Measurements from ENCODE around the gene NACC2.
A peak's percentile ranks its signal among the peaks of the same experiment; 100 is the strongest.

NACC2 gene

GRCh38 chr9:136055715-136056545, 39.2 kb downstream of the NACC2 start:
- Histone ChIP-seq H3K4me1 (ENCODE audit: control extremely low read depth in 1 of 4, control insufficient read depth in 4 of 4, insufficient read depth in 4 of 4, low read length in 3 of 4) (peaks cover 0 to 61% (median 54%) of the 10 kb centered on the region in 4 experiments), H3K4me3 (ENCODE audit: control insufficient read depth in 1 of 7, extremely low read depth in 1 of 7, insufficient read depth in 4 of 7, low read depth in 2 of 7, low read length in 6 of 7) (peak overlapping the region in 2 of 7 experiments; percentile 24 to 33), H3K27ac (ENCODE audit: insufficient read depth in 1 of 2, low read depth in 1 of 2, low read length in 2 of 2, poor library complexity in 1 of 2, severe bottlenecking in 2 of 2) (no peak overlapping the region), H3K27me3 (replicated peaks in 2 of 5; ENCODE audit: control insufficient read depth in 4 of 5, insufficient read depth in 5 of 5, low read length in 4 of 5) (peaks cover 0 to 3% (median 0%) of the 10 kb centered on the region in 5 experiments), H3K36me3 (ENCODE audit: control insufficient read depth in 4 of 4, insufficient read depth in 4 of 4, low read length in 3 of 4) (no peaks in the 10 kb centered on the region), H3K9me3 (ENCODE audit: control extremely low read depth in 1 of 5, control insufficient read depth in 4 of 5, insufficient read depth in 2 of 5, low read depth in 1 of 5, low read length in 4 of 5) (no peaks in the 10 kb centered on the region)
- DNase-seq, result peak in 2 of 3 donors; percentile 42 to 56
- 22% methylated on average over 22 of the region's 30 CpGs for WGBS (ENCODE audit: insufficient coverage)
- POLR2A ChIA-PET, result no interaction called here
- CTCF ChIA-PET, result interaction anchor here (0.6 to 1.5 kb wide), 5 partner anchors 13 to 89 kb away, joined by 3 to 5 read pairs (median 3); no protein-coding TSS in a partner anchor

- H3K27ac ChIP-seq (ENCODE audit: insufficient read depth in 1 of 2, low read depth in 1 of 2, low read length in 2 of 2, poor library complexity in 1 of 2, severe bottlenecking in 2 of 2), result no peak overlapping the region
- H3K27me3 ChIP-seq (replicated peaks in 2 of 5; ENCODE audit: control insufficient read depth in 4 of 5, insufficient read depth in 5 of 5, low read length in 4 of 5), result peaks cover 0 to 7% (median 0%) of the 10 kb centered on the region in 5 experiments
- no peak for DNase-seq
- WGBS (ENCODE audit: insufficient coverage), result 93% methylated on average over 13 of the region's 18 CpGs
- peaks cover 0 to 3% (median 0%) of the 10 kb centered on the region in 4 experiments for H3K36me3 ChIP-seq (ENCODE audit: control insufficient read depth in 4 of 4, insufficient read depth in 4 of 4, low read length in 3 of 4)
- POLR2A ChIA-PET, result interaction anchor here (1.0 kb wide), 1 partner anchor 88 kb away, joined by 4 read pairs; no protein-coding TSS in a partner anchor
- H3K9me3 ChIP-seq (ENCODE audit: control extremely low read depth in 1 of 5, control insufficient read depth in 4 of 5, insufficient read depth in 2 of 5, low read depth in 1 of 5, low read length in 4 of 5), result no peaks in the 10 kb centered on the region
- H3K4me3 ChIP-seq (ENCODE audit: control insufficient read depth in 1 of 7, extremely low read depth in 1 of 7, insufficient read depth in 4 of 7, low read depth in 2 of 7, low read length in 6 of 7), result peak overlapping the region in 1 of 7 experiments; percentile 5
- H3K4me1 ChIP-seq (ENCODE audit: control extremely low read depth in 1 of 4, control insufficient read depth in 4 of 4, insufficient read depth in 4 of 4, low read length in 3 of 4), result peaks cover 0 to 62% (median 58%) of the 10 kb centered on the region in 4 experiments
- CTCF ChIA-PET, result interaction anchor here (0.8 kb wide), 1 partner anchor 94 kb away, joined by 3 read pairs; the partner anchor contains the start of gene UBAC1
Measured at GRCh38 chr9:136054798-136055714, 40.0 kb downstream of the NACC2 start.

GRCh38 chr9:136054146-136054545, 40.9 kb downstream of the NACC2 start:
- no peaks in the 10 kb centered on the region for H3K9me3 ChIP-seq (ENCODE audit: control extremely low read depth in 1 of 5, control insufficient read depth in 4 of 5, insufficient read depth in 2 of 5, low read depth in 1 of 5, low read length in 4 of 5)
- peaks cover 0 to 7% (median 0%) of the 10 kb centered on the region in 5 experiments for H3K27me3 ChIP-seq (replicated peaks in 2 of 5; ENCODE audit: control insufficient read depth in 4 of 5, insufficient read depth in 5 of 5, low read length in 4 of 5)
- H3K4me3 ChIP-seq (ENCODE audit: control insufficient read depth in 1 of 7, extremely low read depth in 1 of 7, insufficient read depth in 4 of 7, low read depth in 2 of 7, low read length in 6 of 7), result no peak overlapping the region
- ChIA-PET CTCF (interaction anchor here (0.8 to 1.4 kb wide), 4 partner anchors 17 to 93 kb away, joined by 3 to 4 read pairs (median 3); partner anchors contain the start of gene UBAC1), POLR2A (interaction anchor here (1.0 kb wide), 1 partner anchor 87 kb away, joined by 4 read pairs; no protein-coding TSS in a partner anchor)
- H3K36me3 ChIP-seq (ENCODE audit: control insufficient read depth in 4 of 4, insufficient read depth in 4 of 4, low read length in 3 of 4), result peaks cover 0 to 10% (median 2%) of the 10 kb centered on the region in 4 experiments
- H3K4me1 ChIP-seq (ENCODE audit: control extremely low read depth in 1 of 4, control insufficient read depth in 4 of 4, insufficient read depth in 4 of 4, low read length in 3 of 4), result peaks cover 0 to 60% (median 56%) of the 10 kb centered on the region in 4 experiments
- WGBS (ENCODE audit: insufficient coverage), result 92% methylated on average over 12 of the region's 12 CpGs
- DNase-seq, result no peak
- no peak overlapping the region for H3K27ac ChIP-seq (ENCODE audit: insufficient read depth in 1 of 2, low read depth in 1 of 2, low read length in 2 of 2, poor library complexity in 1 of 2, severe bottlenecking in 2 of 2)

GRCh38 chr9:136053757-136054142, 41.3 kb downstream of the NACC2 start:
- Histone ChIP-seq H3K9me3 (ENCODE audit: control extremely low read depth in 1 of 5, control insufficient read depth in 4 of 5, insufficient read depth in 2 of 5, low read depth in 1 of 5, low read length in 4 of 5) (no peaks in the 10 kb centered on the region), H3K27me3 (replicated peaks in 2 of 5; ENCODE audit: control insufficient read depth in 4 of 5, insufficient read depth in 5 of 5, low read length in 4 of 5) (peaks cover 0 to 7% (median 0%) of the 10 kb centered on the region in 5 experiments), H3K36me3 (ENCODE audit: control insufficient read depth in 4 of 4, insufficient read depth in 4 of 4, low read length in 3 of 4) (peaks cover 0 to 13% (median 4%) of the 10 kb centered on the region in 4 experiments), H3K4me3 (ENCODE audit: control insufficient read depth in 1 of 7, extremely low read depth in 1 of 7, insufficient read depth in 4 of 7, low read depth in 2 of 7, low read length in 6 of 7) (no peak overlapping the region), H3K27ac (ENCODE audit: insufficient read depth in 1 of 2, low read depth in 1 of 2, low read length in 2 of 2, poor library complexity in 1 of 2, severe bottlenecking in 2 of 2) (no peak overlapping the region), H3K4me1 (ENCODE audit: control extremely low read depth in 1 of 4, control insufficient read depth in 4 of 4, insufficient read depth in 4 of 4, low read length in 3 of 4) (peaks cover 0 to 60% (median 56%) of the 10 kb centered on the region in 4 experiments)
- 83% methylated on average over 6 of the region's 8 CpGs for WGBS (ENCODE audit: insufficient coverage)
- DNase-seq, result peak in 1 of 3 donors; percentile 38
- ChIA-PET POLR2A (interaction anchor here (1.0 kb wide), 1 partner anchor 86 kb away, joined by 4 read pairs; no protein-coding TSS in a partner anchor), CTCF (interaction anchor here (0.8 to 1.4 kb wide), 5 partner anchors 17 to 93 kb away, joined by 3 to 4 read pairs (median 3); partner anchors contain the start of gene UBAC1)

GRCh38 chr9:136052991-136053756, 41.9 kb downstream of the NACC2 start:
- Histone ChIP-seq H3K4me1 (ENCODE audit: control extremely low read depth in 1 of 4, control insufficient read depth in 4 of 4, insufficient read depth in 4 of 4, low read length in 3 of 4) (peaks cover 0 to 60% (median 56%) of the 10 kb centered on the region in 4 experiments), H3K4me3 (ENCODE audit: control insufficient read depth in 1 of 7, extremely low read depth in 1 of 7, insufficient read depth in 4 of 7, low read depth in 2 of 7, low read length in 6 of 7) (no peak overlapping the region), H3K36me3 (ENCODE audit: control insufficient read depth in 4 of 4, insufficient read depth in 4 of 4, low read length in 3 of 4) (peaks cover 0 to 17% (median 8%) of the 10 kb centered on the region in 4 experiments), H3K27me3 (replicated peaks in 2 of 5; ENCODE audit: control insufficient read depth in 4 of 5, insufficient read depth in 5 of 5, low read length in 4 of 5) (peaks cover 0 to 7% (median 0%) of the 10 kb centered on the region in 5 experiments), H3K9me3 (ENCODE audit: control extremely low read depth in 1 of 5, control insufficient read depth in 4 of 5, insufficient read depth in 2 of 5, low read depth in 1 of 5, low read length in 4 of 5) (no peaks in the 10 kb centered on the region), H3K27ac (ENCODE audit: insufficient read depth in 1 of 2, low read depth in 1 of 2, low read length in 2 of 2, poor library complexity in 1 of 2, severe bottlenecking in 2 of 2) (no peak overlapping the region)
- POLR2A ChIA-PET, result interaction anchor here (0.7 kb wide), 1 partner anchor 11 kb away, joined by 3 read pairs; no protein-coding TSS in a partner anchor
- no peak for DNase-seq
- 88% methylated on average over 20 of the region's 23 CpGs for WGBS (ENCODE audit: insufficient coverage)
- CTCF ChIA-PET, result interaction anchor here (0.9 to 1.4 kb wide), 4 partner anchors 16 to 69 kb away, joined by 3 to 4 read pairs (median 4); no protein-coding TSS in a partner anchor

- WGBS (ENCODE audit: insufficient coverage), result 41% methylated on average over 10 of the region's 15 CpGs
- CTCF ChIA-PET, result interaction anchor here (0.9 kb wide), 1 partner anchor 70 kb away, joined by 3 read pairs; no protein-coding TSS in a partner anchor
- peak overlapping the region in 2 of 7 experiments; percentile 70 to 77 for H3K4me3 ChIP-seq (ENCODE audit: control insufficient read depth in 1 of 7, extremely low read depth in 1 of 7, insufficient read depth in 4 of 7, low read depth in 2 of 7, low read length in 6 of 7)
Measured at GRCh38 chr9:136052472-136052880, 42.6 kb downstream of the NACC2 start.

More at GRCh38 chr9:136052472-136052880, 42.6 kb downstream of the NACC2 start:
- Histone ChIP-seq H3K36me3 (ENCODE audit: control insufficient read depth in 4 of 4, insufficient read depth in 4 of 4, low read length in 3 of 4) (peaks cover 0 to 20% (median 10%) of the 10 kb centered on the region in 4 experiments), H3K27ac (ENCODE audit: insufficient read depth in 1 of 2, low read depth in 1 of 2, low read length in 2 of 2, poor library complexity in 1 of 2, severe bottlenecking in 2 of 2) (no peak overlapping the region), H3K27me3 (replicated peaks in 2 of 5; ENCODE audit: control insufficient read depth in 4 of 5, insufficient read depth in 5 of 5, low read length in 4 of 5) (peaks cover 0 to 7% (median 0%) of the 10 kb centered on the region in 5 experiments), H3K4me1 (ENCODE audit: control extremely low read depth in 1 of 4, control insufficient read depth in 4 of 4, insufficient read depth in 4 of 4, low read length in 3 of 4) (peaks cover 0 to 60% (median 56%) of the 10 kb centered on the region in 4 experiments), H3K9me3 (ENCODE audit: control extremely low read depth in 1 of 5, control insufficient read depth in 4 of 5, insufficient read depth in 2 of 5, low read depth in 1 of 5, low read length in 4 of 5) (no peaks in the 10 kb centered on the region)
- POLR2A ChIA-PET, result interaction anchor here (0.5 kb wide), 1 partner anchor 85 kb away, joined by 4 read pairs; no protein-coding TSS in a partner anchor
- DNase-seq, result no peak

All from common myeloid progenitor, CD34-positive (primary cell).